CD4-positive, CD25-positive, alpha-beta regulatory T cell (primary cell): ENCODE measurements around the gene PDE6D. TPM values are rescaled to one million over a fixed set of nuclear protein-coding genes. Genes with fewer than 3 reads are reported as not detected.

ENCODE experiments used
- ATAC-seq, 2 donors: fragments of 150-1000 bp; cut with Tn5 transposase; one replicate each; pipeline ENCODE4 v1.10.0; 2021; ENCODE audit warnings: low read depth in 2 of 2, moderate number of reproducible peaks in 2 of 2, moderate library complexity in 1 of 2
- DNase-seq, 3 donors: peaks; one replicate each; pipeline versions ENCODE4 v3.0.0 to v3.0.0-alpha.2; 2012 to 2022; ENCODE audit warnings: mixed read lengths in 1 of 3
- H3K27ac ChIP-seq: one replicate; pipeline ENCODE4 v1.7.0; 2013; ENCODE audit warnings: mild to moderate bottlenecking, low read length; ENCODE audit not compliant: insufficient read depth, poor library complexity, severe bottlenecking
- H3K27me3 ChIP-seq: one replicate; pipeline ENCODE4 v1.7.0; 2013; ENCODE audit warnings: low read length; ENCODE audit not compliant: control insufficient read depth, insufficient read depth
- H3K36me3 ChIP-seq: one replicate; pipeline ENCODE4 v1.7.0; 2013; ENCODE audit warnings: mild to moderate bottlenecking, low read length, moderate library complexity; ENCODE audit not compliant: control insufficient read depth, insufficient read depth
- H3K4me1 ChIP-seq: 2 replicates; pipeline ENCODE4 v1.7.0; 2013; ENCODE audit warnings: mild to moderate bottlenecking, low read length; ENCODE audit not compliant: insufficient read depth, control insufficient read depth, poor library complexity, severe bottlenecking
- H3K4me3 ChIP-seq: one replicate; pipeline ENCODE4 v1.7.0; 2013; ENCODE audit warnings: low read depth, mild to moderate bottlenecking, low read length, moderate library complexity
- H3K9me3 ChIP-seq, 2 experiments: 1 replicate in 1 of 2; 2 replicates in 1 of 2; pipeline ENCODE4 v1.7.0; 2013; ENCODE audit warnings: low read length in 2 of 2, mild to moderate bottlenecking in 1 of 2, moderate library complexity in 1 of 2; ENCODE audit not compliant: control insufficient read depth in 2 of 2
- H3K27ac Mint-ChIP-seq, 3 donors: one replicate each; pipeline ENCODE4 v1.8.0; 2020 to 2022; ENCODE audit warnings: mild to moderate bottlenecking in 3 of 3, mixed read lengths in 3 of 3, moderate library complexity in 2 of 3
- H3K27me3 Mint-ChIP-seq: one replicate; pipeline ENCODE4 v1.8.0; 2022; ENCODE audit warnings: mild to moderate bottlenecking, mixed read lengths
- H3K36me3 Mint-ChIP-seq: one replicate; pipeline ENCODE4 v1.8.0; 2020; ENCODE audit warnings: mixed read lengths
- H3K4me1 Mint-ChIP-seq, 4 donors: one replicate each; pipeline ENCODE4 v1.8.0; 2020 to 2022; ENCODE audit warnings: mixed read lengths in 4 of 4, mild to moderate bottlenecking in 1 of 4
- H3K4me3 Mint-ChIP-seq, 4 donors: one replicate each; pipeline ENCODE4 v1.8.0; 2020 to 2022; ENCODE audit warnings: mild to moderate bottlenecking in 4 of 4, mixed read lengths in 4 of 4, moderate library complexity in 3 of 4
- H3K9me3 Mint-ChIP-seq, 7 donors: one replicate each; pipeline ENCODE4 v1.8.0; 2020 to 2022; ENCODE audit warnings: mixed read lengths in 7 of 7, mild to moderate bottlenecking in 3 of 7, moderate library complexity in 2 of 7
- polyA plus RNA-seq, 4 donors: library from polyadenylated mRNA; unstranded; fragments of 300-500 nt; fragmentation: Illumina TruSeq; gene quantifications; one replicate each; pipeline ENCODE4 v1.2.3, GENCODE V29; 2021
- total RNA-seq: library from RNA; stranded (reverse); gene quantifications from one replicate; pipeline ENCODE4 v1.2.3, GENCODE V29; 2022

PDE6D gene
- total and polyA plus RNA-seq, 5 donors from 2014 or later: 25.7 to 82.2 (median 59.5) TPM

DNA sequence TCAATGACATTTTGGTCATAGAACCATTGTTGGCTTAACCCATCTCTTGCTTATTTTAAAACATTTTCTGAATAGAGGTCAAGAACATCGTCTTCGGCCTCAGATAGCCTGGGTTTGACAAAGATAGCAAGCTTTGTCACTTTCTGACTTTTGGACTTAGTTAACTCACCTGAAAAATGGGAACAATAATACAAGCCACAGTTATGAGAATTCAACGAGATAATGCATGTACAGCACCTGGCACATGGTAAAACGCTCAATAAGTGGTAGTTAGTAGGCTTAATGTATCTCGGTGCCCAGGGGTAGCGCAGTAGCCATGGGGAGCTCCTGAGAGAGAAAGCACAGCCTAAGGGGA is 4.7 kb upstream of the PDE6D start:
- Histone ChIP-seq H3K36me3 (peaks cover 11% of the 10 kb centered on the region), H3K9me3 (no peaks in the 10 kb centered on the region), H3K4me1 (peaks cover 45% of the 10 kb centered on the region), H3K4me3 (peak overlapping the region; percentile 69), H3K27me3 (no peaks in the 10 kb centered on the region), H3K27ac (peak overlapping the region; percentile 62)
- no peaks in the 10 kb centered on the region for H3K27me3 Mint-ChIP-seq
- peak overlapping the region in 2 of 3 donors; percentile 55 to 96 for H3K27ac Mint-ChIP-seq
- ATAC-seq (no peak), DNase-seq (no peak)
- H3K4me1 Mint-ChIP-seq: peaks cover 14 to 87% (median 62%) of the 10 kb centered on the region in 4 donors
- H3K9me3 Mint-ChIP-seq: no peaks in the 10 kb centered on the region
- peak overlapping the region; percentile 89 to 98 (median 94) for H3K4me3 Mint-ChIP-seq
- peaks cover 17% of the 10 kb centered on the region for H3K36me3 Mint-ChIP-seq

DNA sequence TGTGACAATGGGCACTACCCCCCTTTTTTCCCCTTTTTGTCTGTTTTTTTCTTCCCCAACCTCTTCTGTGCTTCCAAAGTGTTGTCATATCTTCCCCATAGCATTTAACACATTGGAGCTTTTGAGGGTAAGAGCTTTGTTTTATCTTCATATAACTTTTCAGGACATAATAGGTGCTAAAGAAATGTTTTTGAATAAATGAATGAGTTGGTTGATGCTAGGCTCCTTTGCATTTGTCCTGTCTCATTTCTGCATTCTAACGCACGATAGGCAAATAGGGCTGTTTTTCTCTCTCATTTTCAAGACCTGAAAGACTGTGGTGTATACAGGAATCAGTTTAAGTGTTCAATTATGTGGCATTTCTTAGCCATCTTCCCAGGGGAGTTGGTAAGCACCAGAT is 4.3 kb upstream of the PDE6D start:
- peak overlapping the region; percentile 89 to 98 (median 94) for H3K4me3 Mint-ChIP-seq
- H3K27me3 Mint-ChIP-seq: no peaks in the 10 kb centered on the region
- Histone ChIP-seq H3K4me1 (peaks cover 47% of the 10 kb centered on the region), H3K27ac (no peak overlapping the region), H3K9me3 (no peaks in the 10 kb centered on the region), H3K27me3 (no peaks in the 10 kb centered on the region), H3K36me3 (peaks cover 11% of the 10 kb centered on the region), H3K4me3 (peak overlapping the region; percentile 69)
- ATAC-seq (no peak), DNase-seq (no peak)
- no peaks in the 10 kb centered on the region for H3K9me3 Mint-ChIP-seq
- peaks cover 14 to 86% (median 62%) of the 10 kb centered on the region in 4 donors for H3K4me1 Mint-ChIP-seq
- peak overlapping the region in 2 of 3 donors; percentile 55 to 96 for H3K27ac Mint-ChIP-seq
- H3K36me3 Mint-ChIP-seq: peaks cover 17% of the 10 kb centered on the region

DNA sequence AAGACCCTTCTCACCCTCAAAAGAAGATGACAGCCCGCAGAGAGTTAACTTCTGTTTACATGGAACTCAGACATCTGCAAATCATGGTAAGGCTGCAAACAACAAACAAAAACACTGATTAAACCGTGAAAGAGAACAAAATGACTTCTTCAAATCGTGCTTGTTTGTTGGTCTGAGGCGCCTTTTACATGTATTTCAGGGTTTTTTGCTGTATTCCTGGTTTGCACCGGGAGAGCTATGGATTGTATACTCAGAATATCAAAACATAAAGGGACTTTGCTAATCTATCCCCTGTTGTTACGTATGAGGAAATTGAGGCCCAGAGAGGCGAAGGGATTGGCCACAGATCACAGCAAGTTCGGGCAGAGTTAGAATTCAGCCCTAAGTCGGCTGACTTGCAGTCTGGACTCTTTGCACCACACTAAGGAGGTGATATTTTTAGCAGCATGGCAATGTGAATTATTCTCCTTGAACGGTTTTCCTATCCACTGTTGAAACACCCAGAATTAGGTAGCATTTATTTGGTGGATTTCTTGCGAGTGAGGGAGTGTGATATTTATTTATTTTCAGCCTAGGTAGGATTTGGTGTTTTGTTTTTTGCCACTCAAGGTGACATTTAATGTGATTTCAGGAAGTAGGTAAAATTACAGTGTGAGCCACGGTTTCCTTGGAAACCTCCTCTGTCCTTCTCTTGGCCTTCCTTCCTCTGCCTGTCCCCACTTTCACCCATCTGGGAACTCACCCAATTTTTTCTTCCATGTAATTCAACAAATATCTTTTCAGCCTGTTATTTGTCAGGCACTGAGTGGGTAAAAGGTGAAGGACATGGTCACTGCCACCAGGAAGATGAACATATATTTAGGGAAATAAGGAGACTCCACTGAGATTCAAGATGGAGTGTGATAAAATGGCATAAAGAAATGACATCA is 980 bp upstream of the PDE6D start:
- H3K4me1 Mint-ChIP-seq: peaks cover 14 to 80% (median 67%) of the 10 kb centered on the region in 4 donors
- ATAC-seq (no peak), DNase-seq (peak in 2 of 3 donors; percentile 6 to 67)
- H3K27ac Mint-ChIP-seq: peak overlapping the region; percentile 93 to 96 (median 95)
- H3K4me3 Mint-ChIP-seq: peak overlapping the region; percentile 96 to 99 (median 98)
- Histone ChIP-seq H3K27me3 (no peaks in the 10 kb centered on the region), H3K9me3 (no peaks in the 10 kb centered on the region), H3K4me1 (peaks cover 47% of the 10 kb centered on the region), H3K27ac (peak overlapping the region; percentile 88), H3K4me3 (peak overlapping the region; percentile 99), H3K36me3 (no peaks in the 10 kb centered on the region)
- H3K9me3 Mint-ChIP-seq: no peaks in the 10 kb centered on the region
- no peaks in the 10 kb centered on the region for H3K27me3 Mint-ChIP-seq
- peaks cover 4% of the 10 kb centered on the region for H3K36me3 Mint-ChIP-seq

DNA sequence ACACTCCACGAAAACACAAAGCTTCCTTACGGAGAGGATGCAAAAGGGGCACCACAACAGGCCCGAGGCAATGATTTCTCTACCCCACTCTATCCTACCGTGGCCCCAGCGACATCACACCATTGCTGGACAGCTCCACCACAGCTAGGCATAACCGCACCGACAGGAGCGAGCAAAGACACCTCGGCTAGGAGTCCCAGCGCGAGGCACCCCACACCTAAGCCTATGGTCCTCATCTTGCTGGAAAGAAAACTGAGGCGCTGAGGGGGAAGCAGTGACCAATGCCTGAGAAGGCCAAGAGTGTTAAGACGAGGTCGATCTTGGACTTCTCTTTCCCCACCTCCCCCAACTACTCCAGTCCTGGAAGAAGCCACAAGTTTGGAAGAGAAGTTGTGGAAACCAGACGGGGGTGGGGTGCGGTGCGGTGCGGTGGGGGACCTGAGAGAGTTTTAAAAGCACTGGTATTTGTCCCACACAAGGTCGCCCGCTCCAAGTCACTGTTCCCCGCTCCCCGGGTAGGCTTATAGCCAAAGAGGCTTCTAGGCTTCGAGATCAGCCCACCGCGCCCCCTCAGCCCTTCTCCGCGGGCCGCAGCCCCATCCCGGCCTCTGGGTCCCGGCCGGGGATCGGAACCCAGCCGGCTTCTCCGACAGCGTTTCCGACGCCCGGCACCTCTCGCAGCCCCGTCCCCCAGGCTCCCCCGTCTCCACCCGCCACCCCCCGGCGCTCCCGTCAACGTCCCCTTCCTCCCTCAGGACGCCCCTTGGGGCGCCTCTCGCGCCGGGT is 766 bp downstream of the PDE6D start:
- peak overlapping the region; percentile 68 to 96 (median 74) for H3K27ac Mint-ChIP-seq

DNA sequence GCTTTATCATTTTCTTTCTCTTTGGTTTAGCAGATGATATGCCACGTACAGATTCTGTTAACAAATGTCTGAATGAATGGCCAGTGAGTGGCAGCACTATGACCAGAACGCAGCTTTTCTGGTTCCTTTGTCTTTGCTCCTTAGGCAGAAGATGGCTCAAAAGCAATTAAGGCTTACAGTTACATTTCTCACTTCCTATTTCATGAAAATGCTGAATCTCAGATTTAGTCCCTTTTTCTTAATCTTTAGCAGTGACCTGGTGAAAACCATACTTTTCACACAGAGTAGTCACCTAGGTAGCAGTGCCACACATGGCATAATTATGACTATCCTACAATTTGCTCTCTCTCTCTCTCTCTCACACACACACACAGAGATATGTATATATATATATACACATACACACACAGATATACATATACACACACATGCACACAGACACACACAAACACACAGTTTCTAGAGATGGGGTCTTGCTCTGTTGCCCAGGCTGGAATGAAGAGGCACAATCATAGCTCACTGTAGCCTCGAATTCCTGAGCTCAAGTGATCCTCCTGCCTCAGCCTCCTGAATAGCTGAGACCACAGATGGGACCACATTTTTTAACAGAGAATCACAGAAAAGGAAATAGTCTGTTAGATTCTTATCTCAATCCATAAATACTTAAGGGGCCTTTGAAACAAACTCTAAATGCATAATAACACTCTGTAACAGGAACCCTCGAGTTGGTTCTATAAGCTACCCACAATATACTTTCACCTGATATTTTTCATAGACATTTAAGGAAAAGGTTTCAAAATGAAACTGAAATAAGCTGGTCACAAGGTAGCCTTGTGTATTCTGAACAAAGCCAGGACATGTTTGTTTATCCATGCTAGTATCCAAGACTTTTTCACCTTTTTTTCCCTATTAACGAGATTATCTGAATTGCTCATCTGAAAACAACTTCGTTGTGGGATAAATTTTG is 11.6 kb downstream of the PDE6D start:
- Histone ChIP-seq H3K4me1 (no peaks in the 10 kb centered on the region), H3K9me3 (no peaks in the 10 kb centered on the region), H3K27ac (no peak overlapping the region), H3K27me3 (no peaks in the 10 kb centered on the region), H3K4me3 (no peak overlapping the region), H3K36me3 (no peaks in the 10 kb centered on the region)
- Mint-ChIP-seq H3K9me3 (no peaks in the 10 kb centered on the region), H3K36me3 (no peaks in the 10 kb centered on the region), H3K27ac (no peak overlapping the region), H3K4me3 (no peak overlapping the region), H3K4me1 (peaks cover 15 to 24% (median 22%) of the 10 kb centered on the region in 4 donors), H3K27me3 (no peaks in the 10 kb centered on the region)
- DNase-seq (peak in 1 of 3 donors; percentile 7), ATAC-seq (no peak)

More for the DNA sequence above, 766 bp downstream of the PDE6D start:
- H3K27me3 ChIP-seq: no peaks in the 10 kb centered on the region
- H3K9me3 Mint-ChIP-seq: no peaks in the 10 kb centered on the region
- peak overlapping the region; percentile 88 for H3K27ac ChIP-seq
- H3K36me3 Mint-ChIP-seq: peaks cover 4% of the 10 kb centered on the region
- ATAC-seq (no peak), DNase-seq (peak in 2 of 3 donors; percentile 2 to 14)
- peak overlapping the region; percentile 96 to 99 (median 98) for H3K4me3 Mint-ChIP-seq
- H3K36me3 ChIP-seq: no peaks in the 10 kb centered on the region
- H3K4me1 ChIP-seq: peaks cover 33% of the 10 kb centered on the region
- no peaks in the 10 kb centered on the region for H3K9me3 ChIP-seq
- H3K4me3 ChIP-seq: peak overlapping the region; percentile 56
- H3K27me3 Mint-ChIP-seq: no peaks in the 10 kb centered on the region
- H3K4me1 Mint-ChIP-seq: peaks cover 9 to 66% (median 56%) of the 10 kb centered on the region in 4 donors

DNA sequence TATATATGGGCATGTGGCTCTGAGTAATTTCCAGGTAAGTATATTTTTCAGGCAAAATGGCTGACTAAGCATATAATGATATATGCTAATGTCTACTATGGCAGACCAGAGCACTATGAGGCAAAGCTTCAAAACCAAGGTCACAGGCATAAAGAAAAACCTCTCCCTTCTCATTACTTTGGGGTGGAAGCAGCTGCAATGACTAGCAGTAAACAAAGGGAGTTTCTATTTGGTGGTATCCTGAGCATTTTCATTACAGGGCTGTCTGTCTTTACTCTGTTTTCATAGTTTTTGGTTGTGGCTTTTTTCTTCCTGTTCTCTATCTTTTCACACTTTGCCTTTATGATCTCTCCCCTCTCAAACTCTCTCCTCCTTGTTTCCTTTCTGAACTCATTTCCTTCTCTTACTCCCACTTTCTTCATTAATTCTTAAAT is 15.6 kb downstream of the PDE6D start:
- Histone ChIP-seq H3K9me3 (no peaks in the 10 kb centered on the region), H3K4me1 (no peaks in the 10 kb centered on the region), H3K4me3 (no peak overlapping the region), H3K27ac (no peak overlapping the region), H3K27me3 (no peaks in the 10 kb centered on the region), H3K36me3 (no peaks in the 10 kb centered on the region)
- H3K27me3 Mint-ChIP-seq: no peaks in the 10 kb centered on the region
- peaks cover 6% of the 10 kb centered on the region for H3K36me3 Mint-ChIP-seq
- peak overlapping the region in 1 of 3 donors; percentile 1 for H3K27ac Mint-ChIP-seq
- ATAC-seq: no peak
- H3K4me3 Mint-ChIP-seq: no peak overlapping the region
- no peaks in the 10 kb centered on the region for H3K9me3 Mint-ChIP-seq
- DNase-seq: peak in 1 of 3 donors; percentile 36
- peaks cover 16 to 24% (median 20%) of the 10 kb centered on the region in 4 donors for H3K4me1 Mint-ChIP-seq

DNA sequence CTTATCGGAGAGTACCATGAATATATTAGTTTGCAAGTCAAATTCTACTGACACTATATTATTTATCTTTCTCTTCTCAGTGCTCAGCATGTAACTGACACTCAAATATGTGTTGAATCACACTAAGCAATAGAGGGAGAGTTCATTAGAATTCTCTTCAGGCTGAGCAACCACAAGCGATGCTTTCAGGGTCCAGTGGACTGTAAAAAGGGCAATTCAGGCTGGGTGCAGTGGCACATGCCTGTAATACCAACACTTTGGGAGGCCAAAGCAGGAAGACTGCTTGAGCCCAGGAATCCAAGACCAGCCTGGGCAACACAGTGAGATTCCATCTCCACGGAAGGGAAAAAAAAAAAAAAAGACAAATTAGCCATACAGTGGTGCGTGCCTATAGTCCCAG is 16.3 kb downstream of the PDE6D start:
- H3K4me1 ChIP-seq: no peaks in the 10 kb centered on the region
- no peak overlapping the region for H3K27ac ChIP-seq
- no peak overlapping the region for H3K4me3 ChIP-seq
- H3K9me3 Mint-ChIP-seq: no peaks in the 10 kb centered on the region
- no peaks in the 10 kb centered on the region for H3K36me3 ChIP-seq
- peaks cover 6% of the 10 kb centered on the region for H3K36me3 Mint-ChIP-seq
- no peaks in the 10 kb centered on the region for H3K27me3 ChIP-seq
- peak overlapping the region in 1 of 3 donors; percentile 48 for H3K27ac Mint-ChIP-seq
- peaks cover 16 to 23% (median 17%) of the 10 kb centered on the region in 4 donors for H3K4me1 Mint-ChIP-seq
- no peak for DNase-seq
- no peak for ATAC-seq
- H3K9me3 ChIP-seq: no peaks in the 10 kb centered on the region
- H3K27me3 Mint-ChIP-seq: no peaks in the 10 kb centered on the region
- H3K4me3 Mint-ChIP-seq: no peak overlapping the region
